Measurements from ENCODE around the gene TRIM68.

- TF ChIP-seq, protein P1, sequence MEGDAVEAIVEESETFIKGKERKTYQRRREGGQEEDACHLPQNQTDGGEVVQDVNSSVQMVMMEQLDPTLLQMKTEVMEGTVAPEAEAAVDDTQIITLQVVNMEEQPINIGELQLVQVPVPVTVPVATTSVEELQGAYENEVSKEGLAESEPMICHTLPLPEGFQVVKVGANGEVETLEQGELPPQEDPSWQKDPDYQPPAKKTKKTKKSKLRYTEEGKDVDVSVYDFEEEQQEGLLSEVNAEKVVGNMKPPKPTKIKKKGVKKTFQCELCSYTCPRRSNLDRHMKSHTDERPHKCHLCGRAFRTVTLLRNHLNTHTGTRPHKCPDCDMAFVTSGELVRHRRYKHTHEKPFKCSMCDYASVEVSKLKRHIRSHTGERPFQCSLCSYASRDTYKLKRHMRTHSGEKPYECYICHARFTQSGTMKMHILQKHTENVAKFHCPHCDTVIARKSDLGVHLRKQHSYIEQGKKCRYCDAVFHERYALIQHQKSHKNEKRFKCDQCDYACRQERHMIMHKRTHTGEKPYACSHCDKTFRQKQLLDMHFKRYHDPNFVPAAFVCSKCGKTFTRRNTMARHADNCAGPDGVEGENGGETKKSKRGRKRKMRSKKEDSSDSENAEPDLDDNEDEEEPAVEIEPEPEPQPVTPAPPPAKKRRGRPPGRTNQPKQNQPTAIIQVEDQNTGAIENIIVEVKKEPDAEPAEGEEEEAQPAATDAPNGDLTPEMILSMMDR (IDR thresholded peaks at IDR 0.05; ENCODE audit: low read depth, low read length, missing input control), result no peak
- TF ChIP-seq, protein P2, sequence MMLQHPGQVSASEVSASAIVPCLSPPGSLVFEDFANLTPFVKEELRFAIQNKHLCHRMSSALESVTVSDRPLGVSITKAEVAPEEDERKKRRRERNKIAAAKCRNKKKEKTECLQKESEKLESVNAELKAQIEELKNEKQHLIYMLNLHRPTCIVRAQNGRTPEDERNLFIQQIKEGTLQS (IDR thresholded peaks at IDR 0.05), result no peak
- TF ChIP-seq TAF1 (conservative IDR thresholded peaks at IDR 0.05) (peak; percentile 65), NR2F2 (IDR thresholded peaks at IDR 0.05) (no peak)
Measured at GRCh38 chr11:4607781-4608666, at the start of gene TRIM68.

Data from liver (tissue), 3 donors.